IMR-90 (cell line): ENCODE measurements around the gene KCNT2. TPM values are rescaled to one million over a fixed set of nuclear protein-coding genes. Genes with fewer than 3 reads are reported as not detected.

Source experiments
- ATAC-seq: fragments of 200-7000 bp; cut with Tn5 transposase; 2 replicates; pipeline ENCODE4 v1.9.1; 2020; ENCODE audit warnings: low read depth, mild to moderate bottlenecking, moderate library complexity
- BruUV-seq: library from RNA; stranded (reverse); fragments of 400-500 nt; replicated peaks from 2 replicates; lab custom pipeline; 2021; lab: Mats Ljungman, UMichigan
- CTCF ChIA-PET: fragments of 300-600 bp; formaldehyde crosslinking; extraction: SDS; loops from one replicate; lab custom pipeline; 2021; ENCODE audit warnings: antibody characterized with exemption; lab: Yijun Ruan, JAX
- POLR2A ChIA-PET: fragments of 300-600 bp; sonication (Branson Sonifier 250); formaldehyde crosslinking; loops from one replicate; lab custom pipeline; 2022; ENCODE audit warnings: antibody characterized with exemption; ENCODE audit not compliant: unreplicated experiment; lab: Charles Lee
- DNase-seq: peaks from one replicate; pipeline ENCODE4 v3.0.0; 2013
- H2AFZ ChIP-seq: replicated peaks from 2 replicates; pipeline ENCODE3; 2013; ENCODE audit warnings: low read length, mild to moderate bottlenecking; ENCODE audit not compliant: poor library complexity
- H2AK5ac ChIP-seq: 2 replicates; pipeline ENCODE4 v1.6.1; 2013; ENCODE audit warnings: low read depth, low read length, inconsistent platforms
- H2AK9ac ChIP-seq: replicated peaks from 2 replicates; pipeline ENCODE3; 2013; ENCODE audit warnings: mild to moderate bottlenecking, low read depth, low read length, moderate library complexity; ENCODE audit not compliant: poor library complexity
- H2BK120ac ChIP-seq: 2 replicates; pipeline ENCODE4 v1.6.1; 2013; ENCODE audit warnings: low read depth, low read length, inconsistent platforms
- H2BK15ac ChIP-seq: 3 replicates; pipeline ENCODE4 v1.6.1; 2013; ENCODE audit warnings: low read depth, low read length, inconsistent platforms
- H2BK20ac ChIP-seq: 2 replicates; pipeline ENCODE4 v1.6.1; 2013; ENCODE audit warnings: low read depth, mild to moderate bottlenecking, inconsistent platforms, low read length, moderate library complexity
- H2BK5ac ChIP-seq: 2 replicates; pipeline ENCODE4 v1.6.1; 2013; ENCODE audit warnings: mild to moderate bottlenecking, low read depth, low read length, inconsistent platforms; ENCODE audit not compliant: poor library complexity, severe bottlenecking
- H3K14ac ChIP-seq: replicated peaks from 2 replicates; pipeline ENCODE4 v1.6.1; 2013; ENCODE audit warnings: low read depth, low read length, inconsistent platforms
- H3K18ac ChIP-seq: 2 replicates; pipeline ENCODE4 v1.6.1; 2013; ENCODE audit warnings: low read depth, low read length, control low read depth
- H3K23ac ChIP-seq: 2 replicates; pipeline ENCODE4 v1.6.1; 2013; ENCODE audit warnings: low read depth, low read length, inconsistent platforms
- H3K27ac ChIP-seq: 2 replicates; pipeline ENCODE4 v1.5.1; 2013; ENCODE audit warnings: mild to moderate bottlenecking, control low read depth, low read length; ENCODE audit not compliant: insufficient read depth
- H3K27me3 ChIP-seq: 2 replicates; pipeline ENCODE4 v1.6.1; 2013; ENCODE audit warnings: low read length; ENCODE audit not compliant: control insufficient read depth, insufficient read depth
- H3K36me3 ChIP-seq: 2 replicates; pipeline ENCODE4 v1.6.1; 2013; ENCODE audit warnings: low read length, mixed read lengths; ENCODE audit not compliant: control insufficient read depth, insufficient read depth
- H3K4ac ChIP-seq: 2 replicates; pipeline ENCODE4 v1.6.1; 2013; ENCODE audit warnings: low read depth, low read length, inconsistent platforms
- H3K4me1 ChIP-seq: 2 replicates; pipeline ENCODE4 v1.6.1; 2013; ENCODE audit warnings: low read length, mixed read lengths; ENCODE audit not compliant: control insufficient read depth, insufficient read depth
- H3K4me2 ChIP-seq: 2 replicates; pipeline ENCODE4 v1.6.1; 2013; ENCODE audit warnings: low read depth, mild to moderate bottlenecking, control low read depth, low read length, moderate library complexity
- H3K4me3 ChIP-seq: 2 replicates; pipeline ENCODE4 v1.5.1; 2013; ENCODE audit warnings: low read depth, mild to moderate bottlenecking, control low read depth, low read length, moderate library complexity; ENCODE audit not compliant: insufficient read depth
- H3K56ac ChIP-seq: 2 replicates; pipeline ENCODE4 v1.6.1; 2013; ENCODE audit warnings: low read length, inconsistent platforms; ENCODE audit not compliant: insufficient read depth; ENCODE audit errors: extremely low read depth
- H3K79me1 ChIP-seq, 2 experiments: 2 replicates each; pipeline ENCODE4 v1.6.1; 2013; ENCODE audit warnings: low read length in 2 of 2, inconsistent platforms in 1 of 2, low read depth in 1 of 2
- H3K9ac ChIP-seq: 2 replicates; pipeline ENCODE4 v1.6.1; 2013; ENCODE audit warnings: low read depth, low read length, control low read depth
- H3K9me1 ChIP-seq: 2 replicates; pipeline ENCODE4 v1.6.1; 2013; ENCODE audit warnings: low read length, inconsistent platforms; ENCODE audit not compliant: insufficient read depth
- H3K9me3 ChIP-seq: 2 replicates; pipeline ENCODE4 v1.6.1; 2013; ENCODE audit warnings: low read length; ENCODE audit not compliant: control insufficient read depth, insufficient read depth
- H4K20me1 ChIP-seq: 2 replicates; pipeline ENCODE4 v1.6.1; 2013; ENCODE audit warnings: low read length, inconsistent platforms; ENCODE audit not compliant: insufficient read depth
- H4K5ac ChIP-seq: 2 replicates; pipeline ENCODE4 v1.6.1; 2013; ENCODE audit warnings: mild to moderate bottlenecking, low read depth, low read length, control low read depth
- H4K8ac ChIP-seq, 2 experiments: 2 replicates each; pipeline ENCODE4 v1.6.1; 2013; ENCODE audit warnings: low read depth in 2 of 2, low read length in 2 of 2, control low read depth in 1 of 2, inconsistent platforms in 1 of 2
- H4K91ac ChIP-seq: 2 replicates; pipeline ENCODE4 v1.6.1; 2013; ENCODE audit warnings: low read depth, low read length, inconsistent platforms; ENCODE audit not compliant: insufficient read depth
- NFE2L2 ChIP-seq: fragments of 150-350 bp; IDR thresholded peaks from 2 replicates; pipeline ENCODE4 v1.6.1; 2016; ENCODE audit warnings: low read depth, mild to moderate bottlenecking, low read length
- RAD21 ChIP-seq: IDR thresholded peaks from 2 replicates; pipeline ENCODE4 v1.6.1; 2012; ENCODE audit warnings: low read length, improper control_type of control experiment
- RFX5 ChIP-seq: IDR thresholded peaks from 2 replicates; pipeline ENCODE4 v1.8.0; 2012; ENCODE audit warnings: low read depth, mild to moderate bottlenecking, low read length, moderate library complexity
- WGBS, 2 experiments: methylation state at CpG; one replicate each; pipeline versions ENCODE4 v1.1.5 to v1.1.7; 2013; ENCODE audit warnings: missing lambda C conversion rate in 2 of 2; ENCODE audit not compliant: insufficient read length in 1 of 2; ENCODE audit errors: extremely low coverage in 2 of 2; 5-methylcytosine and 5-hydroxymethylcytosine counted together
- dilution Hi-C: fragments of 300-500 bp; cut with HindIII; formaldehyde crosslinking; loops from one replicate; pipeline ENCODE4 v1.14.3; 2018; ENCODE audit warnings: low sequenced_read_pairs; ENCODE audit not compliant: unreplicated experiment
- in situ Hi-C: fragments of 300-500 bp; cut with MboI; formaldehyde crosslinking; loops from 3 replicates; pipeline ENCODE4 v1.14.3; 2019; ENCODE audit warnings: low sequenced_read_pairs, inconsistent platforms, mixed read lengths
- intact Hi-C: fragments of 100-400 bp; cut with micrococcal nuclease; formaldehyde crosslinking; loops from 2 replicates; pipeline ENCODE4 v1.10.0; 2022
- polyA plus RNA-seq, 3 experiments: library from polyadenylated mRNA; depleted of rRNA; stranded (reverse); fragments of >200 nt; gene quantifications; 2 replicates each; pipeline ENCODE4 v1.2.3, GENCODE V29; 2012; ENCODE audit warnings: low replicate concordance in 1 of 3
- total RNA-seq: library from RNA; depleted of rRNA; stranded (reverse); fragments of >200 nt; gene quantifications from 2 replicates; pipeline ENCODE4 v1.2.3, GENCODE V29; 2012

Gene KCNT2
- total and polyA plus RNA-seq, 2 of the 4 experiments (the other 2 are of a cell fraction): 0.22 to 0.72 TPM

GRCh38 chr1:196454792-196455191, 153.4 kb downstream of the KCNT2 start:
- Histone ChIP-seq H2AFZ (no peak overlapping the region), H3K9ac (no peak overlapping the region), H3K4me1 (no peaks in the 10 kb centered on the region), H3K4me3 (no peak overlapping the region), H3K27me3 (no peaks in the 10 kb centered on the region), H2BK20ac (no peak overlapping the region), H3K4me2 (no peak overlapping the region), H3K18ac (no peak overlapping the region), H3K36me3 (no peaks in the 10 kb centered on the region), H4K5ac (no peak overlapping the region), H3K14ac (no peak overlapping the region; the same call in 1 of the 2 replicates), H2BK5ac (no peak overlapping the region), H2BK120ac (no peak overlapping the region), H2AK9ac (no peak overlapping the region), H2AK5ac (no peak overlapping the region), H3K9me1 (no peaks in the 10 kb centered on the region; the same call in 1 of the 2 replicates), H3K4ac (no peak overlapping the region), H4K20me1 (no peaks in the 10 kb centered on the region), H3K23ac (no peak overlapping the region), H4K8ac (no peak overlapping the region), H3K9me3 (no peaks in the 10 kb centered on the region), H3K27ac (no peak overlapping the region), H2BK15ac (no peak overlapping the region), H3K79me1 (no peaks in the 10 kb centered on the region), H4K91ac (no peak overlapping the region), H3K56ac (no peak overlapping the region)
- in situ Hi-C loops: no loop called here
- intact Hi-C loops: no loop called here
- WGBS, 2 experiments: no CpG with 5 or more reads among the region's 2 CpGs
- TF ChIP-seq NFE2L2 (no peak), RAD21 (no peak), RFX5 (no peak)
- BruUV-seq: no TSS peak
- ATAC-seq (no peak), DNase-seq (no peak)
- ChIA-PET POLR2A (no interaction called here), CTCF (interaction anchor here (0.6 kb wide), 1 partner anchor 586 kb away, joined by 3 read pairs; no protein-coding TSS in a partner anchor)
- dilution Hi-C loops: no loop called here
